Neuronal stem cell (in vitro differentiated cells): ENCODE results near the gene RAI14.

ENCODE experiments used
- DNase-seq: peaks from one replicate; pipeline ENCODE4 v3.0.0-alpha.2; 2013; ENCODE audit warnings: low spot score
- H2AFZ ChIP-seq: one replicate; pipeline ENCODE4 v1.6.1; 2013; ENCODE audit warnings: mild to moderate bottlenecking, low read length, inconsistent platforms
- H2AK5ac ChIP-seq: 2 replicates; pipeline ENCODE4 v1.6.1; 2013; ENCODE audit warnings: low read depth, mild to moderate bottlenecking, inconsistent platforms, low read length, moderate library complexity, mixed read lengths
- H2BK120ac ChIP-seq: 2 replicates; pipeline ENCODE4 v1.6.1; 2013; ENCODE audit warnings: low read depth, mild to moderate bottlenecking, inconsistent platforms, low read length, moderate library complexity, mixed read lengths
- H2BK12ac ChIP-seq: one replicate; pipeline ENCODE4 v1.6.1; 2013; ENCODE audit warnings: low read length, inconsistent platforms
- H2BK15ac ChIP-seq: 2 replicates; pipeline ENCODE4 v1.6.1; 2013; ENCODE audit warnings: mild to moderate bottlenecking, low read length, inconsistent platforms, mixed read lengths
- H2BK5ac ChIP-seq: one replicate; pipeline ENCODE4 v1.6.1; 2013; ENCODE audit warnings: inconsistent platforms, mild to moderate bottlenecking, low read length, moderate library complexity
- H3K14ac ChIP-seq: one replicate; pipeline ENCODE4 v1.6.1; 2013; ENCODE audit warnings: low read length, inconsistent platforms
- H3K18ac ChIP-seq: 2 replicates; pipeline ENCODE4 v1.6.1; 2013; ENCODE audit warnings: low read length, inconsistent platforms
- H3K23ac ChIP-seq: 2 replicates; pipeline ENCODE4 v1.6.1; 2013; ENCODE audit warnings: low read depth, mild to moderate bottlenecking, mixed read lengths, low read length, inconsistent platforms; ENCODE audit not compliant: poor library complexity
- H3K27ac ChIP-seq: replicated peaks from 3 replicates; pipeline ENCODE4 v1.5.1; 2013; ENCODE audit warnings: low read length, inconsistent platforms
- H3K27me3 ChIP-seq, 3 experiments: 2 replicates each; pipeline ENCODE4 v1.6.1; 2013; ENCODE audit warnings: low read length in 3 of 3, mild to moderate bottlenecking in 2 of 3, inconsistent platforms in 1 of 3, low read depth in 1 of 3, mixed read lengths in 1 of 3, moderate library complexity in 1 of 3; ENCODE audit not compliant: control insufficient read depth in 3 of 3, insufficient read depth in 3 of 3
- H3K36me3 ChIP-seq, 2 donors: replicated peaks in 1 of 2; 2 replicates each; pipeline ENCODE4 v1.6.1; 2013; ENCODE audit warnings: low read length in 2 of 2; ENCODE audit not compliant: control insufficient read depth in 2 of 2, insufficient read depth in 2 of 2
- H3K4ac ChIP-seq: 2 replicates; pipeline ENCODE4 v1.6.1; 2013; ENCODE audit warnings: inconsistent platforms, mild to moderate bottlenecking, low read length, moderate library complexity
- H3K4me1 ChIP-seq, 2 donors: 1 replicate in 1 of 2; 2 replicates in 1 of 2; pipeline ENCODE4 v1.6.1; 2013; ENCODE audit warnings: low read length in 2 of 2, low read depth in 1 of 2; ENCODE audit not compliant: control insufficient read depth in 2 of 2, insufficient read depth in 1 of 2
- H3K4me2 ChIP-seq: one replicate; pipeline ENCODE4 v1.6.1; 2013; ENCODE audit warnings: mild to moderate bottlenecking, low read length, inconsistent platforms; ENCODE audit not compliant: insufficient read depth, poor library complexity, severe bottlenecking
- H3K4me3 ChIP-seq, 2 donors: 2 replicates each; pipeline ENCODE4 v1.5.1; 2013; ENCODE audit warnings: low read length in 2 of 2, mild to moderate bottlenecking in 2 of 2, inconsistent platforms in 1 of 2, moderate library complexity in 1 of 2
- H3K79me1 ChIP-seq: one replicate; pipeline ENCODE4 v1.6.1; 2013; ENCODE audit warnings: low read depth, mild to moderate bottlenecking, inconsistent platforms, low read length, moderate library complexity
- H3K9ac ChIP-seq: one replicate; pipeline ENCODE4 v1.6.1; 2013; ENCODE audit warnings: mild to moderate bottlenecking, low read depth, low read length, inconsistent platforms; ENCODE audit not compliant: poor library complexity
- H3K9me3 ChIP-seq, 2 donors: replicated peaks in 1 of 2; 2 replicates each; pipeline versions ENCODE3 to v1.6.1; 2013; ENCODE audit warnings: low read length in 2 of 2, mild to moderate bottlenecking in 2 of 2, inconsistent platforms in 1 of 2, low read depth in 1 of 2, mixed read lengths in 1 of 2, moderate library complexity in 1 of 2; ENCODE audit not compliant: control insufficient read depth in 2 of 2, insufficient read depth in 1 of 2
- H4K8ac ChIP-seq: one replicate; pipeline ENCODE4 v1.6.1; 2013; ENCODE audit warnings: low read depth, mild to moderate bottlenecking, inconsistent platforms, low read length, moderate library complexity
- H4K91ac ChIP-seq: one replicate; pipeline ENCODE4 v1.6.1; 2013; ENCODE audit warnings: low read length, low read depth, mild to moderate bottlenecking, inconsistent platforms; ENCODE audit not compliant: poor library complexity
- WGBS, 2 donors: extraction: QIAGEN DNeasy Blood & Tissue Kit; methylation state at CpG; one replicate each; pipeline ENCODE4 v1.1.7; 2013; ENCODE audit warnings: missing lambda C conversion rate in 2 of 2, mixed read lengths in 1 of 2; ENCODE audit not compliant: insufficient read length in 2 of 2, insufficient replicate concordance in 1 of 2; ENCODE audit errors: extremely low coverage in 2 of 2; 5-methylcytosine and 5-hydroxymethylcytosine counted together

RAI14 gene

GRCh38 chr5:34820593-34820992 is 164.5 kb downstream of the RAI14 start:
- Histone ChIP-seq H3K4me1 (peaks cover 0 to 3% of the 10 kb centered on the region in 2 donors), H3K23ac (no peak overlapping the region), H3K9ac (no peak overlapping the region), H4K91ac (no peak overlapping the region), H3K79me1 (no peaks in the 10 kb centered on the region), H3K27ac (no peak overlapping the region), H4K8ac (no peak overlapping the region), H3K27me3 (no peaks in the 10 kb centered on the region), H3K14ac (no peak overlapping the region), H3K4me2 (no peak overlapping the region), H2BK5ac (no peak overlapping the region), H3K36me3 (peaks cover 14 to 84% of the 10 kb centered on the region in 2 donors), H3K4me3 (no peak overlapping the region), H2BK120ac (no peak overlapping the region), H2BK12ac (no peak overlapping the region), H2BK15ac (no peak overlapping the region), H3K4ac (no peak overlapping the region), H2AFZ (no peak overlapping the region), H3K18ac (no peak overlapping the region), H3K9me3 (peaks cover 0 to 3% of the 10 kb centered on the region in 2 donors), H2AK5ac (no peak overlapping the region)
- WGBS, 2 donors, result no CpG with 5 or more reads among the region's 1 CpG
- DNase-seq, result no peak

GRCh38 chr5:34822956-34823715 is 167.0 kb downstream of the RAI14 start:
- Histone ChIP-seq H3K27me3 (no peaks in the 10 kb centered on the region), H3K23ac (no peak overlapping the region), H3K36me3 (peaks cover 27 to 87% of the 10 kb centered on the region in 2 donors), H3K4me2 (no peak overlapping the region), H4K91ac (no peak overlapping the region), H3K4me1 (peaks cover 0 to 3% of the 10 kb centered on the region in 2 donors), H2BK120ac (no peak overlapping the region), H2AK5ac (no peak overlapping the region), H3K79me1 (no peaks in the 10 kb centered on the region), H3K4me3 (no peak overlapping the region), H3K4ac (no peak overlapping the region), H2BK5ac (no peak overlapping the region), H2AFZ (no peak overlapping the region), H3K18ac (no peak overlapping the region), H3K9ac (no peak overlapping the region), H3K14ac (no peak overlapping the region), H2BK12ac (no peak overlapping the region), H3K9me3 (peaks cover 0 to 9% of the 10 kb centered on the region in 2 donors), H4K8ac (no peak overlapping the region), H2BK15ac (no peak overlapping the region), H3K27ac (no peak overlapping the region)
- DNase-seq, result no peak
- WGBS, 2 donors, result no CpG with 5 or more reads among the region's 8 CpGs

GRCh38 chr5:34826347-34826746 is 170.2 kb downstream of the RAI14 start:
- Histone ChIP-seq H3K4me1 (peaks cover 0 to 9% of the 10 kb centered on the region in 2 donors), H2BK15ac (no peak overlapping the region), H4K8ac (no peak overlapping the region), H3K27me3 (no peaks in the 10 kb centered on the region), H2BK120ac (no peak overlapping the region), H2AFZ (no peak overlapping the region), H3K36me3 (peaks cover 36 to 94% of the 10 kb centered on the region in 2 donors), H3K4me2 (no peak overlapping the region), H3K23ac (no peak overlapping the region), H3K4me3 (no peak overlapping the region), H2AK5ac (no peak overlapping the region), H3K9me3 (peaks cover 0 to 9% of the 10 kb centered on the region in 2 donors), H2BK12ac (no peak overlapping the region), H3K4ac (no peak overlapping the region), H3K14ac (no peak overlapping the region), H3K27ac (no peak overlapping the region), H4K91ac (no peak overlapping the region), H3K18ac (no peak overlapping the region), H2BK5ac (no peak overlapping the region), H3K79me1 (no peaks in the 10 kb centered on the region), H3K9ac (no peak overlapping the region)
- no peak for DNase-seq
- no CpG with 5 or more reads among the region's 6 CpGs for WGBS, 2 donors

GRCh38 chr5:34827588-34828506 is 171.7 kb downstream of the RAI14 start:
- Histone ChIP-seq H4K91ac (no peak overlapping the region), H2BK15ac (no peak overlapping the region), H3K18ac (no peak overlapping the region), H2AFZ (no peak overlapping the region), H3K4me2 (no peak overlapping the region), H3K14ac (no peak overlapping the region), H4K8ac (no peak overlapping the region), H3K9ac (no peak overlapping the region), H3K23ac (no peak overlapping the region), H3K4me3 (no peak overlapping the region), H3K27me3 (no peaks in the 10 kb centered on the region), H2BK120ac (no peak overlapping the region), H3K9me3 (peaks cover 0 to 9% of the 10 kb centered on the region in 2 donors), H3K79me1 (no peaks in the 10 kb centered on the region), H2AK5ac (no peak overlapping the region), H3K4ac (no peak overlapping the region), H3K4me1 (peaks cover 0 to 9% of the 10 kb centered on the region in 2 donors), H3K36me3 (peaks cover 33 to 98% of the 10 kb centered on the region in 2 donors), H2BK5ac (no peak overlapping the region), H3K27ac (no peak overlapping the region), H2BK12ac (no peak overlapping the region)
- no CpG with 5 or more reads among the region's 6 CpGs for WGBS, 2 donors
- DNase-seq, result no peak
